K562 (cell line): ENCODE measurements around the gene LDAH. TPM values are rescaled to one million over a fixed set of nuclear protein-coding genes. Genes with fewer than 3 reads are reported as not detected.
A peak's percentile ranks its signal among the peaks of the same experiment; 100 is the strongest.

Source experiments
- COPS2 ChIP-seq: fragments of 450-650 bp; conservative IDR thresholded peaks from 2 replicates; pipeline ENCODE4 v1.6.1; 2016; ENCODE audit warnings: mild to moderate bottlenecking, moderate library complexity
- DMBX1 ChIP-seq: fragments of 250-450 bp; sonication (Bioruptor Pico); IDR thresholded peaks from 2 replicates; pipeline ENCODE4 v1.8.0; 2022; ENCODE audit warnings: inconsistent platforms, mild to moderate bottlenecking, moderate library complexity, borderline replicate concordance
- HNRNPK ChIP-seq: fragments of 200-400 bp; formaldehyde crosslinking; IDR thresholded peaks from one replicate; pipeline ENCODE4 v1.6.1; 2018; ENCODE audit warnings: mild to moderate bottlenecking, low read depth, low read length; ENCODE audit not compliant: poor library complexity, severe bottlenecking
- JUND ChIP-seq, 2 experiments: IDR thresholded peaks; 2 replicates in 1 of 2; 3 replicates in 1 of 2; pipeline ENCODE4 v1.6.1; 2011; ENCODE audit warnings: borderline replicate concordance in 2 of 2, low read depth in 2 of 2, low read length in 2 of 2, improper control_type of control experiment in 1 of 2, missing biosample characterization in 1 of 2, missing genetic modification characterization in 1 of 2, missing genetic modification reagents in 1 of 2
- PCBP1 ChIP-seq: fragments of 200-400 bp; formaldehyde crosslinking; IDR thresholded peaks from 2 replicates; pipeline ENCODE4 v1.6.1; 2018; ENCODE audit warnings: mild to moderate bottlenecking, low read depth, low read length; ENCODE audit not compliant: poor library complexity, severe bottlenecking
- PHB ChIP-seq: fragments of 250-450 bp; sonication (Bioruptor Pico); IDR thresholded peaks from 2 replicates; pipeline ENCODE4 v1.5.0; 2021
- POLR2AphosphoS2 ChIP-seq: IDR thresholded peaks from 2 replicates; pipeline ENCODE4 v1.6.1; 2012; ENCODE audit warnings: low read length, improper control_type of control experiment
- TAF1 ChIP-seq: IDR thresholded peaks from 2 replicates; pipeline ENCODE4 v1.6.1; 2011; ENCODE audit warnings: mild to moderate bottlenecking, low read length, moderate library complexity; ENCODE audit not compliant: insufficient read depth, control insufficient read depth, severe bottlenecking; ENCODE audit errors: extremely low read depth
- TRIM24 ChIP-seq, 2 experiments: fragments of 450-650 bp; IDR thresholded peaks; 2 replicates each; pipeline ENCODE4 v1.6.1; 2016
- ZBTB7A ChIP-seq: IDR thresholded peaks from 2 replicates; pipeline ENCODE4 v1.6.1; 2011; ENCODE audit warnings: low read depth, mild to moderate bottlenecking, low read length, moderate library complexity, borderline replicate concordance; ENCODE audit not compliant: control insufficient read depth
- ZFP36 ChIP-seq: fragments of 150-350 bp; IDR thresholded peaks from 2 replicates; pipeline ENCODE4 v1.6.1; 2018; ENCODE audit warnings: low read length, low read depth; ENCODE audit not compliant: partially characterized antibody
- ZNF224 ChIP-seq: sonication (generic); formaldehyde crosslinking; IDR thresholded peaks from 2 replicates; pipeline ENCODE4 v1.8.0; 2022; ENCODE audit warnings: mild to moderate bottlenecking, missing genetic modification reagents
- ZNF24 ChIP-seq: fragments of 450-650 bp; IDR thresholded peaks from 2 replicates; pipeline ENCODE4 v1.6.1; 2016
- ZNF644 ChIP-seq: fragments of 200-800 bp; sonication (Bioruptor generic); IDR thresholded peaks from 2 replicates; pipeline ENCODE4 v1.6.1; 2016; ENCODE audit warnings: low read depth, missing genetic modification characterization, missing compliant biosample characterization
- polyA plus RNA-seq, 8 experiments: library from polyadenylated mRNA; depleted of rRNA in 4 of 8; stranded (reverse) in 5 of 8; unstranded in 3 of 8; fragments of >200 nt; fragmentation: Nextera tagmentation in 2 of 8; fragmentation: Illumina TruSeq in 1 of 8; extraction: Ambion mirVana in 2 of 8; extraction: Trizol in 1 of 8; gene quantifications; 2 replicates each; pipeline versions ENCODE4 v1.2.1 to v1.2.3, GENCODE V29; 2011 to 2014; ENCODE audit warnings: inconsistent platforms in 1 of 8, missing spikeins in 1 of 8
- total RNA-seq, 7 experiments: library from RNA; depleted of rRNA in 6 of 7; stranded (reverse); fragments of >200 nt in 6 of 7; fragmentation: Illumina TruSeq in 2 of 7; extraction: Trizol in 2 of 7; gene quantifications; 2 replicates each; pipeline versions ENCODE4 v1.2.1 to v1.2.3, GENCODE V29; 2011 to 2021; ENCODE audit warnings: low replicate concordance in 1 of 7
- TF ChIP-seq, protein P1 (sequence below): fragments of 250-450 bp; sonication (Bioruptor Pico); IDR thresholded peaks from 2 replicates; pipeline ENCODE4 v1.4.0; 2020; ENCODE audit warnings: mild to moderate bottlenecking, moderate library complexity
- TF ChIP-seq, protein P2 (sequence below): fragments of 250-450 bp; sonication (Bioruptor Pico); IDR thresholded peaks from 2 replicates; pipeline ENCODE4 v1.8.0; 2021; ENCODE audit warnings: moderate library complexity, mild to moderate bottlenecking, inconsistent platforms
- TF ChIP-seq, protein P3 (sequence below): fragments of 450-650 bp; IDR thresholded peaks from 2 replicates; pipeline ENCODE4 v1.7.1; 2018; ENCODE audit warnings: mild to moderate bottlenecking, low read depth; ENCODE audit not compliant: partially characterized antibody

Gene LDAH
- total and polyA plus RNA-seq, 9 of the 15 experiments (the other 6 are each of a cell fraction or from before 2014, with no cell fraction given): 22.3 to 60.1 (median 40.0) TPM

DNA sequence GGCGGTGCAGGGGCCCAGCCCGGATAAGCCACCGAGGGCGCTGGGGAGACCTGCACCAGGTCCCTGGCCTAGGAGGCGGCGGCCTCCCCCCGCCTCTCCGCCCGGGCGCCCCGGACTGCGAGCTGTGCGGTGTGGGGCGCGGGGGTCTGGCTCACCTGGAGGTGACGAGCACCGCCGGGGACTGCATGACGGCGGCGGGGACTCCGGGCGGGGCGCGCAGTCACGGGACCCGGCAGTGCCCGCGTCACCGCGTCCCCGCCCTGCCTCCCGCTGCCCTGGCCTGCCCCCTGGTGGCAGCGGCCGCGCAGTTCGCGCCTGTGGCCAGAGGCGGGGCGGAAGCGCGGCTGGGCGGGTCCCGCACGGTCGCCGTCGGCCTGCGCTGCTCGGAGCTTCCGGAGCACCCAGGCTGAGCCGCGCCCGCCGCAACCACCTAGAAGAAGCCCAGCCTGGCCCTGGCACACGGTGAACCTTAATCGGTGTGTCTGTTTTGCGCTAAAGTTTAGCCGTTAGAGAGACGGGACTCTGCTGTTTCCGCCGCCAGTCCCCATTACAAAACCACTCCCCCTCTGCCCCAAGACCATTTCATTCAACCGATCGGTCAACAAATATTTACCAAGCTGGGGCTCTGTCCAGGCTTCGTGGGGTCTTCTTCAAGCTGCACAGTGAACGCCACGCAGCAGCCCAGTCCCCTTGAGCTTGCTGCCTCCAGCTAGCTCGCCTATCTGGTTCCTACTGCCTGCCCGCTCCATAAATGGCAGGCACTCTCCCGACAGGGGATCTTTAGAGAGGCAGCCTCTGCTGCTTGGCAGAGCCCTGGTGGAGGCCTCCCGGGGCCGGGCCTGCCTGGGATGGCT, 171.8 kb downstream of the LDAH start, which contains the start of gene HS1BP3 (continued):
- TF ChIP-seq, protein P1, sequence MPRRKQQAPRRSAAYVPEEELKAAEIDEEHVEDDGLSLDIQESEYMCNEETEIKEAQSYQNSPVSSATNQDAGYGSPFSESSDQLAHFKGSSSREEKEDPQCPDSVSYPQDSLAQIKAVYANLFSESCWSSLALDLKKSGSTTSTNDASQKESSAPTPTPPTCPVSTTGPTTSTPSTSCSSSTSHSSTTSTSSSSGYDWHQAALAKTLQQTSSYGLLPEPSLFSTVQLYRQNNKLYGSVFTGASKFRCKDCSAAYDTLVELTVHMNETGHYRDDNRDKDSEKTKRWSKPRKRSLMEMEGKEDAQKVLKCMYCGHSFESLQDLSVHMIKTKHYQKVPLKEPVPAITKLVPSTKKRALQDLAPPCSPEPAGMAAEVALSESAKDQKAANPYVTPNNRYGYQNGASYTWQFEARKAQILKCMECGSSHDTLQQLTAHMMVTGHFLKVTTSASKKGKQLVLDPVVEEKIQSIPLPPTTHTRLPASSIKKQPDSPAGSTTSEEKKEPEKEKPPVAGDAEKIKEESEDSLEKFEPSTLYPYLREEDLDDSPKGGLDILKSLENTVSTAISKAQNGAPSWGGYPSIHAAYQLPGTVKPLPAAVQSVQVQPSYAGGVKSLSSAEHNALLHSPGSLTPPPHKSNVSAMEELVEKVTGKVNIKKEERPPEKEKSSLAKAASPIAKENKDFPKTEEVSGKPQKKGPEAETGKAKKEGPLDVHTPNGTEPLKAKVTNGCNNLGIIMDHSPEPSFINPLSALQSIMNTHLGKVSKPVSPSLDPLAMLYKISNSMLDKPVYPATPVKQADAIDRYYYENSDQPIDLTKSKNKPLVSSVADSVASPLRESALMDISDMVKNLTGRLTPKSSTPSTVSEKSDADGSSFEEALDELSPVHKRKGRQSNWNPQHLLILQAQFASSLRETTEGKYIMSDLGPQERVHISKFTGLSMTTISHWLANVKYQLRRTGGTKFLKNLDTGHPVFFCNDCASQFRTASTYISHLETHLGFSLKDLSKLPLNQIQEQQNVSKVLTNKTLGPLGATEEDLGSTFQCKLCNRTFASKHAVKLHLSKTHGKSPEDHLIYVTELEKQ (CRISPR knock-in tag): no peak
- peak; percentile 56 for TF ChIP-seq TAF1
- TF ChIP-seq, protein P2, sequence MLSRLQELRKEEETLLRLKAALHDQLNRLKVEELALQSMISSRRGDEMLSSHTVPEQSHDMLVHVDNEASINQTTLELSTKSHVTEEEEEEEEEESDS (CRISPR knock-in tag): no peak
- TF ChIP-seq ZNF24: 0 out of 2 replicates have a peak, but pooled peaks have one; percentile 65
- TF ChIP-seq JUND (IDR thresholded peaks at IDR 0.05; ENCODE audit: borderline replicate concordance, low read depth, low read length): peak; percentile 58; the same call in 1 of the 2 replicates
- TF ChIP-seq JUND (tag; IDR thresholded peaks at IDR 0.05; ENCODE audit: borderline replicate concordance, low read depth, low read length): peak; percentile 35; the same call in 1 of the 3 replicates
- no peak for TF ChIP-seq ZNF224
- TF ChIP-seq TRIM24 (IDR thresholded peaks at IDR 0.05): no peak
- TF ChIP-seq, protein P3, sequence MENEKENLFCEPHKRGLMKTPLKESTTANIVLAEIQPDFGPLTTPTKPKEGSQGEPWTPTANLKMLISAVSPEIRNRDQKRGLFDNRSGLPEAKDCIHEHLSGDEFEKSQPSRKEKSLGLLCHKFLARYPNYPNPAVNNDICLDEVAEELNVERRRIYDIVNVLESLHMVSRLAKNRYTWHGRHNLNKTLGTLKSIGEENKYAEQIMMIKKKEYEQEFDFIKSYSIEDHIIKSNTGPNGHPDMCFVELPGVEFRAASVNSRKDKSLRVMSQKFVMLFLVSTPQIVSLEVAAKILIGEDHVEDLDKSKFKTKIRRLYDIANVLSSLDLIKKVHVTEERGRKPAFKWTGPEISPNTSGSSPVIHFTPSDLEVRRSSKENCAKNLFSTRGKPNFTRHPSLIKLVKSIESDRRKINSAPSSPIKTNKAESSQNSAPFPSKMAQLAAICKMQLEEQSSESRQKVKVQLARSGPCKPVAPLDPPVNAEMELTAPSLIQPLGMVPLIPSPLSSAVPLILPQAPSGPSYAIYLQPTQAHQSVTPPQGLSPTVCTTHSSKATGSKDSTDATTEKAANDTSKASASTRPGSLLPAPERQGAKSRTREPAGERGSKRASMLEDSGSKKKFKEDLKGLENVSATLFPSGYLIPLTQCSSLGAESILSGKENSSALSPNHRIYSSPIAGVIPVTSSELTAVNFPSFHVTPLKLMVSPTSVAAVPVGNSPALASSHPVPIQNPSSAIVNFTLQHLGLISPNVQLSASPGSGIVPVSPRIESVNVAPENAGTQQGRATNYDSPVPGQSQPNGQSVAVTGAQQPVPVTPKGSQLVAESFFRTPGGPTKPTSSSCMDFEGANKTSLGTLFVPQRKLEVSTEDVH: no peak
- no peak for TF ChIP-seq DMBX1
- TF ChIP-seq HNRNPK: no peak
- TF ChIP-seq ZFP36: no peak
- TF ChIP-seq PHB: no peak
- 0 out of 2 replicates have a peak, but pooled peaks have one; percentile 43 for TF ChIP-seq ZNF644
- TF ChIP-seq ZBTB7A: peak; percentile 84; the same call in 1 of the 2 replicates
- no peak for TF ChIP-seq COPS2
- no peak for TF ChIP-seq POLR2AphosphoS2
- TF ChIP-seq PCBP1: no peak
